Neural cell (in vitro differentiated cells): ENCODE results near the gene ZNF688. TPM values are rescaled to one million over a fixed set of nuclear protein-coding genes. Genes with fewer than 3 reads are reported as not detected.

Experiments
- H2AFZ ChIP-seq: fragments of 200-600, 300-800 bp; sonication (generic), shearing (Covaris generic); 2 replicates; pipeline ENCODE4 v1.6.0; 2014; ENCODE audit warnings: low read depth, mild to moderate bottlenecking, antibody characterized with exemption, low read length, moderate library complexity
- H3F3A ChIP-seq: fragments of 200-600 bp; shearing (Covaris generic); 2 replicates; pipeline ENCODE4 v1.6.1; 2016; ENCODE audit warnings: mild to moderate bottlenecking, moderate library complexity, mixed read lengths, antibody characterized with exemption, low read length; ENCODE audit not compliant: insufficient read depth, poor library complexity, severe bottlenecking
- H3K27ac ChIP-seq: fragments of 200-600, 300-800 bp; sonication (generic), shearing (Covaris generic); 2 replicates; pipeline ENCODE4 v1.5.1; 2014; ENCODE audit warnings: mild to moderate bottlenecking, low read length, moderate library complexity
- H3K27me3 ChIP-seq: fragments of 300-800, 200-600 bp; sonication (generic), shearing (Covaris generic); 2 replicates; pipeline ENCODE4 v1.6.0; 2014; ENCODE audit warnings: mild to moderate bottlenecking, low read depth, low read length, moderate library complexity; ENCODE audit not compliant: insufficient read depth
- H3K36me3 ChIP-seq: fragments of 300-800, 200-600 bp; sonication (generic), shearing (Covaris generic); 2 replicates; pipeline ENCODE4 v1.5.1; 2014; ENCODE audit warnings: mild to moderate bottlenecking, antibody characterized with exemption, low read length, moderate library complexity; ENCODE audit not compliant: insufficient read depth
- H3K4me2 ChIP-seq: fragments of 300-800, 200-600 bp; sonication (generic), shearing (Covaris generic); 2 replicates; pipeline ENCODE4 v1.6.0; 2014; ENCODE audit warnings: mild to moderate bottlenecking, low read length
- H3K4me3 ChIP-seq: fragments of 300-800, 200-600 bp; sonication (generic), shearing (Covaris generic); 2 replicates; pipeline ENCODE4 v1.5.1; 2014; ENCODE audit warnings: mild to moderate bottlenecking, low read length, moderate library complexity
- H3K79me2 ChIP-seq: fragments of 200-600 bp; shearing (Covaris generic); replicated peaks from 2 replicates; pipeline ENCODE4 v1.6.0; 2014; ENCODE audit warnings: mild to moderate bottlenecking, low read length, moderate library complexity; ENCODE audit not compliant: insufficient read depth
- H3K9ac ChIP-seq: fragments of 300-800, 200-600 bp; sonication (generic), shearing (Covaris generic); 2 replicates; pipeline ENCODE4 v1.6.1; 2016; ENCODE audit warnings: mild to moderate bottlenecking, low read length, mixed read lengths
- H3K9me2 ChIP-seq: fragments of 200-600 bp; shearing (Covaris generic); 2 replicates; pipeline ENCODE4 v1.6.1; 2016; ENCODE audit warnings: mild to moderate bottlenecking, low read length, mixed read lengths; ENCODE audit not compliant: insufficient read depth
- H3K9me3 ChIP-seq: fragments of 200-600, 300-800 bp; sonication (generic), shearing (Covaris generic); 2 replicates; pipeline ENCODE4 v1.6.1; 2016; ENCODE audit warnings: mild to moderate bottlenecking, mixed run types, low read length, moderate library complexity, mixed read lengths
- H4K20me1 ChIP-seq: fragments of 200-600 bp; shearing (Covaris generic); 2 replicates; pipeline ENCODE4 v1.6.1; 2016; ENCODE audit warnings: mild to moderate bottlenecking, mixed run types; ENCODE audit not compliant: insufficient read depth
- EP300 ChIP-seq: fragments of 450-650 bp; conservative IDR thresholded peaks from 2 replicates; pipeline ENCODE4 v1.6.1; 2014; ENCODE audit warnings: antibody characterized with exemption, mild to moderate bottlenecking, moderate library complexity; ENCODE audit not compliant: poor library complexity, severe bottlenecking
- EZH2 ChIP-seq: fragments of 200-600, 300-800 bp; shearing (Covaris generic), sonication (generic); IDR thresholded peaks from 2 replicates; pipeline ENCODE4 v1.6.1; 2014; ENCODE audit warnings: antibody characterized with exemption, low read length, borderline replicate concordance, mild to moderate bottlenecking; ENCODE audit not compliant: insufficient read depth, poor library complexity, severe bottlenecking
- MXI1 ChIP-seq: fragments of 450-650 bp; conservative IDR thresholded peaks from 2 replicates; pipeline ENCODE4 v1.6.1; 2014; ENCODE audit warnings: antibody characterized with exemption, mild to moderate bottlenecking; ENCODE audit not compliant: poor library complexity, severe bottlenecking
- POLR2AphosphoS5 ChIP-seq: IDR thresholded peaks from 2 replicates; pipeline ENCODE4 v1.6.1; 2012
- RAD21 ChIP-seq: fragments of 450-650 bp; conservative IDR thresholded peaks from 2 replicates; pipeline ENCODE4 v1.6.1; 2014; ENCODE audit warnings: antibody characterized with exemption, mild to moderate bottlenecking, moderate library complexity
- SMC3 ChIP-seq: fragments of 450-650 bp; conservative IDR thresholded peaks from 2 replicates; pipeline ENCODE4 v1.6.1; 2014; ENCODE audit warnings: antibody characterized with exemption, mild to moderate bottlenecking, moderate library complexity; ENCODE audit not compliant: poor library complexity
- TAF1 ChIP-seq: IDR thresholded peaks from 2 replicates; pipeline ENCODE4 v1.6.1; 2012; ENCODE audit warnings: low read depth
- polyA plus RNA-seq: library from polyadenylated mRNA; depleted of rRNA; stranded (reverse); fragments of >200 nt; gene quantifications from 2 replicates; pipeline ENCODE4 v1.2.3, GENCODE V29; 2014
- TF ChIP-seq, protein P1 (sequence below): fragments of 450-650 bp; IDR thresholded peaks from 2 replicates; pipeline ENCODE4 v1.5.1; 2014; ENCODE audit warnings: antibody characterized with exemption, mild to moderate bottlenecking, moderate library complexity; ENCODE audit not compliant: poor library complexity, severe bottlenecking
- TF ChIP-seq, protein P2 (sequence below): IDR thresholded peaks from 2 replicates; pipeline ENCODE4 v1.6.1; 2012; ENCODE audit warnings: borderline replicate concordance

Gene ZNF688
- polyA plus RNA-seq, 1 donor from 2014 or later: 28.4 TPM

DNA sequence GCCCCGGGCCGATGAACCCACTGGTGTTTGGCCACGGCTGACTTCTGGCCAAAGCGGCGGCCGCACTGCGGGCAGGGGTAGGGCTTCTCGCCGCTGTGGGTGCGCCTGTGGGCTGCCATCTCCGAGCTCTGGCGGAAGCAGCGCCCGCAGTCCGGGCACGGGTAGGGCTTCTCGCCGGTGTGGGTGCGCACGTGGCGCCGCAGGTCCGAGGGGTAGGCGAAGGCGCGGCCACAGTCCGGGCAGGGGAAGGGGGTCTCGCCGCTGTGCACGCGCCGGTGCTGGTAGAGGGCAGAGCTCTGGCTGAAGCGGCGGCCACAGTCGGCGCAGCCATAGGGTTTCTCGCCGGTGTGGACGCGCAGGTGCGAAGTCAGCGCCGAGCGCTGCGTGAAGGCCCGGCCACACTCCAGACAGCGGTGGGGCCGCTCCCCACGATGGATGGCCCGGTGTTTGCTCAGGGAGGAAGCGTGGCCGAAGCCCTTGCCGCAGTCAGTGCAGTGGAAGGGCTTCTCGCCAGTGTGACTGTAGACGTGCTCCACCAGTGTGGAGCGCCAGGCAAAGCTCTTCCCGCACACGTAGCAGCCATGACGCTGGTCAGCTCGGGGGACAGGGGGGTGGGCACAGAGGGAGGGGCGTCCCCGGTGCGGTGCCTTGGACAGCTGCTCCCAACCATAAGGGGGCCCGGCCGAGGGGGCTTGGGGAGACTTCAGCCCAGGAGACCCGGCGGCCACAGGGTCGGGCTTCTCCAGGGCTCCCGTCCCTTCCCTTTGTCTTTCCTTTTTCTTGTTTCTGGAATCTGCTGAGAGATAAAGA lies 16.0 kb downstream of the ZNF688 start:
- H3K27me3 ChIP-seq: no peaks in the 10 kb centered on the region
- H3K4me3 ChIP-seq: no peak overlapping the region
- H3F3A ChIP-seq: no peaks in the 10 kb centered on the region

DNA sequence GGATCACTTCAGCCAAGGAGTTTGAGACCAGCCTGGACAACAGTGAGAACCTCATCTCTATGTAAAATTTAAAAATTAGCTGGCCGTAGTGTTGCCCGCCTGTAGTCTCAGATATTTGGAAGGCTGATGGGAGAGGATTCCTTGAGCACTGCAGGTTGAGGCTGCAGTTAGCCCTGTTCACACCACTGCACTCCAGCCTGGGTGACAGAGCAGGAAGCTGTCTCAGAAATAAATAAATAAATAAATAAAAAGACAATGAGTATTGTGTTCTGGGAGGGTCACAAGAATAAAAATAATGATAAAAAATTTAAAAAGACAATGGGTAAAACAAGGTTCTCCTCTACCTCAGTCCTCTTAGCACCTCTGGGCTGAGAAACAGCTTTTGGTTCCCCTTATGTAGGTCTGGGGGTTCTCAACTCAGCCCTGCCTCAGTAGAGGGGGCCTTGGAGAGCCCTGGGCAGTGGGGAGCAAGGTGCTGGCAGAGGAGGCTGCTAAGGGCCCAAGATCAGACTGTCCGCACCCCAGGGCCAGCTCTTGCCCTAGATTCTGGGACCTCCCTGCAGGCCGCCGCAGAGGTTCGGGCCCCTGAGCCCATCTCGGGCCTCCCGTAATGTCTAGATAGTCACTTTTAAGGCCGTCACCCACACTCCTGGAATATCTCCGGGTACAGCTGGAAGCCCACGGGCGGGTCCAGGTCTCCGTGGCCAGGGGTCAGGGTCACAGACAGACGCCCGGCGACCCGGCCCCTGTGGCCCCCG lies 16.8 kb downstream of the ZNF688 start:
- no peak overlapping the region for H3K4me3 ChIP-seq
- H3K9me2 ChIP-seq: no peaks in the 10 kb centered on the region
- no peak overlapping the region for H3K4me2 ChIP-seq
- H4K20me1 ChIP-seq: no peaks in the 10 kb centered on the region
- H3K36me3 ChIP-seq: no peaks in the 10 kb centered on the region
- peaks cover 7% of the 10 kb centered on the region for H3K79me2 ChIP-seq
- no peak overlapping the region for H3K27ac ChIP-seq
- no peak overlapping the region for H3K9ac ChIP-seq
- no peaks in the 10 kb centered on the region for H3K27me3 ChIP-seq
- H2AFZ ChIP-seq: no peak overlapping the region
- H3K9me3 ChIP-seq: no peaks in the 10 kb centered on the region
- no peaks in the 10 kb centered on the region for H3F3A ChIP-seq
- TF ChIP-seq, protein P1, sequence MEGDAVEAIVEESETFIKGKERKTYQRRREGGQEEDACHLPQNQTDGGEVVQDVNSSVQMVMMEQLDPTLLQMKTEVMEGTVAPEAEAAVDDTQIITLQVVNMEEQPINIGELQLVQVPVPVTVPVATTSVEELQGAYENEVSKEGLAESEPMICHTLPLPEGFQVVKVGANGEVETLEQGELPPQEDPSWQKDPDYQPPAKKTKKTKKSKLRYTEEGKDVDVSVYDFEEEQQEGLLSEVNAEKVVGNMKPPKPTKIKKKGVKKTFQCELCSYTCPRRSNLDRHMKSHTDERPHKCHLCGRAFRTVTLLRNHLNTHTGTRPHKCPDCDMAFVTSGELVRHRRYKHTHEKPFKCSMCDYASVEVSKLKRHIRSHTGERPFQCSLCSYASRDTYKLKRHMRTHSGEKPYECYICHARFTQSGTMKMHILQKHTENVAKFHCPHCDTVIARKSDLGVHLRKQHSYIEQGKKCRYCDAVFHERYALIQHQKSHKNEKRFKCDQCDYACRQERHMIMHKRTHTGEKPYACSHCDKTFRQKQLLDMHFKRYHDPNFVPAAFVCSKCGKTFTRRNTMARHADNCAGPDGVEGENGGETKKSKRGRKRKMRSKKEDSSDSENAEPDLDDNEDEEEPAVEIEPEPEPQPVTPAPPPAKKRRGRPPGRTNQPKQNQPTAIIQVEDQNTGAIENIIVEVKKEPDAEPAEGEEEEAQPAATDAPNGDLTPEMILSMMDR: no peak
- TF ChIP-seq RAD21 (no peak), TAF1 (no peak), POLR2AphosphoS5 (no peak), EP300 (no peak), EZH2 (no peak), SMC3 (no peak)
- TF ChIP-seq, protein P2, sequence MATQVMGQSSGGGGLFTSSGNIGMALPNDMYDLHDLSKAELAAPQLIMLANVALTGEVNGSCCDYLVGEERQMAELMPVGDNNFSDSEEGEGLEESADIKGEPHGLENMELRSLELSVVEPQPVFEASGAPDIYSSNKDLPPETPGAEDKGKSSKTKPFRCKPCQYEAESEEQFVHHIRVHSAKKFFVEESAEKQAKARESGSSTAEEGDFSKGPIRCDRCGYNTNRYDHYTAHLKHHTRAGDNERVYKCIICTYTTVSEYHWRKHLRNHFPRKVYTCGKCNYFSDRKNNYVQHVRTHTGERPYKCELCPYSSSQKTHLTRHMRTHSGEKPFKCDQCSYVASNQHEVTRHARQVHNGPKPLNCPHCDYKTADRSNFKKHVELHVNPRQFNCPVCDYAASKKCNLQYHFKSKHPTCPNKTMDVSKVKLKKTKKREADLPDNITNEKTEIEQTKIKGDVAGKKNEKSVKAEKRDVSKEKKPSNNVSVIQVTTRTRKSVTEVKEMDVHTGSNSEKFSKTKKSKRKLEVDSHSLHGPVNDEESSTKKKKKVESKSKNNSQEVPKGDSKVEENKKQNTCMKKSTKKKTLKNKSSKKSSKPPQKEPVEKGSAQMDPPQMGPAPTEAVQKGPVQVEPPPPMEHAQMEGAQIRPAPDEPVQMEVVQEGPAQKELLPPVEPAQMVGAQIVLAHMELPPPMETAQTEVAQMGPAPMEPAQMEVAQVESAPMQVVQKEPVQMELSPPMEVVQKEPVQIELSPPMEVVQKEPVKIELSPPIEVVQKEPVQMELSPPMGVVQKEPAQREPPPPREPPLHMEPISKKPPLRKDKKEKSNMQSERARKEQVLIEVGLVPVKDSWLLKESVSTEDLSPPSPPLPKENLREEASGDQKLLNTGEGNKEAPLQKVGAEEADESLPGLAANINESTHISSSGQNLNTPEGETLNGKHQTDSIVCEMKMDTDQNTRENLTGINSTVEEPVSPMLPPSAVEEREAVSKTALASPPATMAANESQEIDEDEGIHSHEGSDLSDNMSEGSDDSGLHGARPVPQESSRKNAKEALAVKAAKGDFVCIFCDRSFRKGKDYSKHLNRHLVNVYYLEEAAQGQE: no peak

More for the DNA sequence above, 16.0 kb downstream of the ZNF688 start:
- no peaks in the 10 kb centered on the region for H3K9me3 ChIP-seq
- H3K36me3 ChIP-seq: no peaks in the 10 kb centered on the region
- no peaks in the 10 kb centered on the region for H3K9me2 ChIP-seq
- H3K9ac ChIP-seq: no peak overlapping the region
- TF ChIP-seq, protein P2: no peak
- TF ChIP-seq MXI1 (no peak), POLR2AphosphoS5 (no peak), RAD21 (no peak), EP300 (no peak), SMC3 (no peak), TAF1 (no peak), EZH2 (no peak)
- TF ChIP-seq, protein P1: no peak
- no peaks in the 10 kb centered on the region for H4K20me1 ChIP-seq
- no peak overlapping the region for H3K4me2 ChIP-seq
- no peak overlapping the region for H2AFZ ChIP-seq
- peaks cover 7% of the 10 kb centered on the region for H3K79me2 ChIP-seq
- no peak overlapping the region for H3K27ac ChIP-seq
